ENCODE results near the gene GNG8. TPM values are rescaled to one million over a fixed set of nuclear protein-coding genes. Genes with fewer than 3 reads are reported as not detected.

GNG8 gene
- total RNA-seq, 1 experiment from 2014 or later: not detected

GRCh38 chr19:46656541-46656940 is 20.5 kb upstream of the GNG8 start:
- no peaks in the 10 kb centered on the region for H3K79me2 ChIP-seq (ENCODE audit: insufficient read depth, low read length)
- H4K20me1 ChIP-seq (ENCODE audit: control insufficient read depth, insufficient read depth, insufficient read length): no peaks in the 10 kb centered on the region
- Mint-ChIP-seq H3K27me3 (ENCODE audit: low read depth) (peaks cover 65% of the 10 kb centered on the region), H3K27ac (no peak overlapping the region), H3K4me3 (no peak overlapping the region), H3K9me3 (no peaks in the 10 kb centered on the region), H3K4me1 (peaks cover 22 to 33% of the 10 kb centered on the region in 2 experiments), H3K36me3 (ENCODE audit: insufficient read depth in 1 of 3, low read depth in 3 of 3) (no peaks in the 10 kb centered on the region)
- no peak for DNase-seq
- H3K27ac ChIP-seq (ENCODE audit: insufficient read length, low read depth, low read length): no peak overlapping the region
- no peak overlapping the region for H2BK5ac ChIP-seq (ENCODE audit: insufficient read length, low read length)
- no peaks in the 10 kb centered on the region for H3K9me3 ChIP-seq (ENCODE audit: control insufficient read depth, low read depth, low read length)
- H3K23ac ChIP-seq (ENCODE audit: insufficient read length, low read depth, low read length): no peak overlapping the region
- H3K79me1 ChIP-seq (ENCODE audit: insufficient read depth, low read depth, low read length, poor library complexity, severe bottlenecking): no peaks in the 10 kb centered on the region
- H3K18ac ChIP-seq (ENCODE audit: insufficient read length, low read depth, low read length): no peak overlapping the region
- no peak overlapping the region for H4K8ac ChIP-seq (replicated peaks; ENCODE audit: insufficient read length, low read depth, low read length)
- H2BK15ac ChIP-seq (ENCODE audit: low read depth, low read length): no peak overlapping the region
- H3K9ac ChIP-seq (ENCODE audit: extremely low read depth, insufficient read length, low read length): no peak overlapping the region
- H3K4me2 ChIP-seq (ENCODE audit: insufficient read depth, insufficient read length, low read length): no peak overlapping the region
- no peak for TF ChIP-seq CTCF (conservative IDR thresholded peaks at IDR 0.05)
- H2AK5ac ChIP-seq (ENCODE audit: insufficient read length, low read length): no peak overlapping the region
- 0 out of 2 replicates have a peak, but pooled peaks cover 2% of the 10 kb centered on the region for H3K4me1 ChIP-seq (ENCODE audit: insufficient read depth, low read length)
- H3K56ac ChIP-seq (ENCODE audit: insufficient read length, low read depth, low read length): no peak overlapping the region
- H4K91ac ChIP-seq (ENCODE audit: insufficient read length, low read depth, low read length): no peak overlapping the region
- no peak overlapping the region for H3K14ac ChIP-seq (ENCODE audit: insufficient read depth, low read length)
- WGBS (ENCODE audit: extremely low coverage, insufficient read length, low lambda C conversion rate): no CpG with 5 or more reads among the region's 5 CpGs
- H3T11ph ChIP-seq (ENCODE audit: low read length): no peak overlapping the region
- no peak overlapping the region for H2AFZ ChIP-seq (ENCODE audit: low read length)
- no peak overlapping the region for H4K5ac ChIP-seq (ENCODE audit: insufficient read length, low read depth, low read length)
- H3K4ac ChIP-seq (ENCODE audit: low read depth, low read length): no peak overlapping the region
- no peak overlapping the region for H2BK12ac ChIP-seq (ENCODE audit: insufficient read length, low read depth, low read length)
- peaks cover 15% of the 10 kb centered on the region for H3K23me2 ChIP-seq (ENCODE audit: insufficient read length, low read depth, low read length, poor library complexity, severe bottlenecking)
- H2BK20ac ChIP-seq (ENCODE audit: low read depth, low read length, poor library complexity, severe bottlenecking): no peak overlapping the region
- no peaks in the 10 kb centered on the region; the same call in 1 of the 2 replicates for H3K27me3 ChIP-seq (ENCODE audit: insufficient read depth, low read length)
- H2BK120ac ChIP-seq (ENCODE audit: low read depth, low read length, poor library complexity, severe bottlenecking): no peak overlapping the region
